H54 (cell line): ENCODE data around the gene RABL6.
A peak's percentile ranks its signal among the peaks of the same experiment; 100 is the strongest.
"Not testable (repeated sequence)": the region's sequence is repeated elsewhere in the genome, so short reads cannot be mapped to it uniquely, and the experiment has no call there.

ENCODE experiments used
- DNase-seq: peaks from one replicate; pipeline ENCODE4 v3.0.0; 2011; ENCODE audit warnings: low spot score, mixed read lengths; ENCODE audit not compliant: insufficient read length
- FAIRE-seq: peaks from 3 replicates; lab custom pipeline; 2011; peaks lifted over from hg19 to GRCh38; lab: Jason Lieb, UNC
- POLR2A ChIP-seq: IDR thresholded peaks from 2 replicates; pipeline ENCODE4 v1.6.1; 2011; ENCODE audit warnings: low read depth, mild to moderate bottlenecking, low read length

Gene RABL6

DNA sequence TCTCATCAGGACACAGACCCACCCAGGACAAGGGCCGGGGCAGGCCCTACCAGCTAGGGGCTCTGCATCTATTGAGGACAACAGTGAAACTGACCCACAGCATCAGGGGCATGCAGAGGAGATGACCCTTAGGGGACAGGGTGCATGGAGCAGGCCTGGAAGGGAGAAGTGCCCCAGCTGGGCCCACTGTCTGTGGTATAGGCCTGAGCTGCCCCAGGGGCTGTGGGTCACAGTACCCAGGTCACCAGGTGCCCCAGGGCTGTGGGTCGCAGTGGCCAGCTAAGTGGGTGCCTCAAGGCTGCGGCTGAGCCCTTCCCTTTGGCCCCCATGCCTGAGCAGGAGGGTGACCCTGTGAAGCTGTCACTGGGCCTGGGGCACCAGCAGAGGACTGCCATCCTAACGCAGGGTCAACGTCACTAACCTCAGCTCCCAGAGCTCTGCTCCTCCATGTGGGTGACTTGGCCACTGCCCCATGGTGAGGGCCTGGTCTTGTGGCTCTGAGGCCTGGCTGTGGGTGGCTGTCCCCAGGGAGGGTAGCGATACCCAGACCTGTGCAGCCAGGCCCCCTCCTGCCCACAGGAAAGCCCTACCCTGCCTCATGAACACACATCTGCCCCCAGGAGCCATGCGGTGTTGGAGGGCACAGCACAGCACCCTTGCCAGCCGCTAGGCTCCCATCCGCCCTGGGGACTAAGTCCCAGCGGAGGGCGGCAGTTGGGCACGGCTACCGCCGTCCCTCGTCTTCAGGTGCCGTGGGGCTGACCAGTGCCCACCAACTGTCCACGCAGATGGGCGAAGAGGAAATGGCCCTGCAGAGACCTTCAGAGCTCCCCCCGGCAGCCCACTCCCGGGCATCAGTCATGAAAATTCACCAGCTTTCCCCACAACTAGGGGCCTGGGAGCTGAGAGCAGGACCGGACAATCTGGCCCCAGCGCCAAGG lies 53.5 kb downstream of the RABL6 start:
- no peak for DNase-seq
- no peak for TF ChIP-seq POLR2A
- FAIRE-seq: no peak

DNA sequence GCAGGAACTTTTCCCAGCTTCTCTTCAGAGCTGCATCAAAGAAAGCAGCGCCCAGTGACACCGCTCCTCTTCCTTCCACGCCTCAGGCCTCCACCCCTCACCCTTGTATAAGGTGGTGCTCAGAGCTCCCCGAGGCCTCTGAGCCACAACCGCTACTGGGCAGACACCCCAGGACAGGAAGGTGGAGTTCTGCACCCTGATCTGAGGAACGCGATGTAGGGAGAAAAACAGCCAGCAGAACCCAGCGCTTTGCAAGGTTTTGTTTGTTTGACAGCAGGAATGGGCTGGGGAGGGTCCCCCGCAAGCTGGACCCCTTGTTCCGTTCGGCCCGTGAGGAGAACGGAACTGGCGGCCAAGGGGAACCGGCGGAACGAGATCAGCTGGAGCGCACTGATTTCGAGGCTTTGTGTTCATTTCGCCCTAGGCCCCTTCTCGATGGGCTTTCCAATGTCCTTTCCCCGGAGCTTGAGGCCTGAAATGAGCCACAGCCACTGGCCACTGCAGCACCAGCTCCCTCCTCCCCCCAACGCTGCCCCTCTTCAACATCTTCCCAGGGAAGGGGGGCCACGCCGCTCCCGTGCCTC lies 54.2 kb downstream of the RABL6 start:
- FAIRE-seq (no peak), DNase-seq (no peak)
- no peak for TF ChIP-seq POLR2A

DNA sequence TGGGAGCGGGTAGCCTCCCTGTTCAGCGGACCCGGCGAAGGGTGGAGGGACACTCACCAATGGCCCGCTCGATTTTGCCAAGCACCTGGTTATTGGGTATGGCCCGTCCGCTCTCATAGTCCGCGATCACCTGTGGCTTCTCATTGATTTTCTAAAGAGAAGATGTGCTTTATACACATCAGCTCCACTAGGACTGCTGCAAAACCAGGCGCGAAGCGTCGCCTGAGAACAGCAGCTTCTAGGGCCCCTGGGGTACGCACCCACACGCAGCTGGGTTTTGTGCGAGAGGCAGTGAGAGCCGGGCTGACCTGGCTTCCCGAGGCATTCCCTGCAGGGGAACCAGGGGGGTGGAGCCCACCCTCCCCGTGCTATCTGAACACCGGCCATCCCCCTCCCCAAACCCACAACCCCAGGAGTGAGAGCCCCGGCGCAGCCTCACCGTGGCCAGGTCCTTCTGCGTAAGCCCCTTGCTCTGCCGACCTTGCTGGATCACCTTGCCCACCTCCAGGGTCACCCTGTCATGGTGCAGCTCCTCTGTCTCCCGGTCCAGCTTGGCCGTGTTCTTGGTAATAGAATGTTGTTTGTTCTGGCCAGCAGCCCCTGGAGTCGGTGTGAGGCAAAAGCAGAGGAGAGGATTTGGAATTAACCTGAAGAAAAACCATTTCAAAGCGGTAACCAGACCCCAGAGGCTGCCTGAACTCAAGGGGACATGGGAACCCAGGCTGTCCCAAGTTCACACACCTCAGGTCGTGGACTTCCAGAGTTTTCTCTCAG lies 55.3 kb downstream of the RABL6 start:
- TF ChIP-seq POLR2A: no peak
- no peak for DNase-seq
- FAIRE-seq: no peak

DNA sequence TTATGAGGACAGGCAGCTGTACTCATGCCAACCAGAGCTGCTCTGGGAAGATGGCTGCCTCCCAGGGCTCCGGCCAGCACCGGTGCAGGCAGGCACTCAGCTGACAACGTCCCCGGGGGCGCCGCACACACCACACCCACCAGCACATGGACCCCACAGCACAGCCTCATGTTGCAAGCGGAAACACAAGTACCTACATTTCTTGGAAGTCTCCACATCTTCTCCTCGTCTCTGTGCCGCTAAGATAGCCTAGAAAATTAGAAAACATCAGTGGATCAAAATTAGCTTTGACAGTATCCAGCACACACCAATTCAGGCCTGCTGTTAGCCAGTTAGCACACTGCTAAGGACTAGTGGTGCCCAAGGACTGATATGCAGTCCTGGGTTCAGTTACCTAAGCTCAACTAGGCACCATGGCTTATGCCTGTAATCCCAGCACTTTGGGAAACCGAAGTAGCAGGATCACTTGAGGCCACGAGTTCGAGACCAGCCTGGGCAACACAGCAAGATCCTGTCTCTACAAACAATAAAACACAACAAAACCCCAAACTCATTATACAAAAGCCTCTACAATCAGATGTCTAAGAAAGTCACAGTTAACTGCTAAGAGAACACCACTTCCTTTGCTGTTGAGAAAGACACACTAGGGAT lies 56.0 kb downstream of the RABL6 start:
- TF ChIP-seq POLR2A: no peak
- no peak for FAIRE-seq
- DNase-seq: no peak

DNA sequence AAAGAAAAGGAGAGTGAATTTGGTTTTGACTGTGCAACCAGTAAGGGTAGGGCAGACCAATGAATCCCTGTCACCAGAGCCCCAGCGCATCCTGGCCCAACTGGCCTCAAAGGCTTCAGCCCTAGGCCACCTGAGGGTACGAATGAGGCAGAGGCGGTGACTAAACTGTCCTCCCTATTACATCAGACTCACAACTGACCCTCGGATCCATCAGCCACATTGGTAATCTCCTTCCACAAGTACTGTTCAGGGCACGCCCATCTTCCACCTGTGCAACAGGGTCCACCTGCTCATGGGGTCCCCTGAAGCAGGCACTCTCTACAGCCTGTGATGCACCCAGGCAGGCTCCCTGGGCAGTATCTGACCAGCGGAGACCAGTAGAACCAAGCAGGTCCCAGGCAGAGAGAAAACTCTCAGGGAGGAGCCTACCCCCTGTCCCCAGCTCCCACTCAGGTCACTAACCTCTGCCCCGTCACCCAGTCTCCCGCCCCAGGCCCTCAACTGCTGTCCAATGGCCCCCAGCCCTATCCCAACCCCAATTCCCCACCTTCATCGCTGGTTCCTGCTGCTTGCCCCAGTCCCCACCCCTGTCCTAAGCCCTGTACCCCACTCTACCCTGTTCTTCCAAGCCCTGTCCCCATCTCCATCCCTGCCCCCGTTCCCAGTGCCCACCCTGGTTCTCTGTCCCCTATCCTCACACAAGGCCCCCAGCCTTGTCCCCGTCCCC lies 57.5 kb downstream of the RABL6 start:
- no peak for FAIRE-seq
- no peak for TF ChIP-seq POLR2A

DNA sequence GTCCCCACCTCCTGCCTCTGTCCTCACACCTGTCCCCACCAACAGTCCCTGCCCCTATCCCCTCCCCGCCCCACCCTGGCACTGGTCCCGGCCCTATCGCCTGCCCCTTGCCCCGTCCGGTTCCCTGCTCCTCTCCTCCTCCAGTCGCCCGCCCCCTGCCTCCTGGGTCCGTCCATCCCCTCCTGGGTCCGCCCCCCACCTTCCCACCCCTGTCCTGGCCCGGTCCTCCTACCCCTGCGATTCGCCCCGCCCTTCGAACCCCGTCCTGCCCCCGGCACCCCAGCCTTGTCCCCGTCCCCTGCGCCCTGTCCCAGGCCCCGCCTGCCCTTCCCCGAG lies 58.0 kb downstream of the RABL6 start:
- TF ChIP-seq POLR2A: no peak
- FAIRE-seq (no peak), DNase-seq (no peak)

More for the DNA sequence above, 57.5 kb downstream of the RABL6 start:
- no peak for DNase-seq

DNA sequence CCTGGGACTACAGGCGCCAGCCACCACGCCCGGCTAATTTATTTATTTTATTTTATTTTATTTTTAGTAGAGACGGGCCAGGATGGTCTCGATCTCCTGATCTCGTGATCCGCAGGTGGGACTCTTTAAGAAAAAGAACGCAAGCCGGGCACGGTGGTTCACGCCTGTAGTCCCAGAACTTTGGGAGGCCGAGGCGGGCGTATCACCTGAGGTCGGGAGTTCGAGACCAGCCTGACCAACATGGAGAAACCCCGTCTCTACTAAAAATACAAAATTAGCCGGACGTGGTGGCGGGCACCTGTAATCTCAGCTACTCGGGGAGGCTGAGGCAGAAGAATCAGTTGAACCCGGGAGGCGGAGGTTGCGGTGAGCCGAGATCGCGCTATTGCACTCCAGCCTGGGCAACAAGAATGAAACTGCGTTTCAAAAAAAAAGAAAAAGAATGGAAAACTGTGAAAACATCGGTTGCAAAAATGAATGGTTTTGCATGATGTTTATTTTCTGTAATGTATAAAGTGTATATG lies 59.2 kb downstream of the RABL6 start:
- FAIRE-seq: not testable (repeated sequence)

DNA sequence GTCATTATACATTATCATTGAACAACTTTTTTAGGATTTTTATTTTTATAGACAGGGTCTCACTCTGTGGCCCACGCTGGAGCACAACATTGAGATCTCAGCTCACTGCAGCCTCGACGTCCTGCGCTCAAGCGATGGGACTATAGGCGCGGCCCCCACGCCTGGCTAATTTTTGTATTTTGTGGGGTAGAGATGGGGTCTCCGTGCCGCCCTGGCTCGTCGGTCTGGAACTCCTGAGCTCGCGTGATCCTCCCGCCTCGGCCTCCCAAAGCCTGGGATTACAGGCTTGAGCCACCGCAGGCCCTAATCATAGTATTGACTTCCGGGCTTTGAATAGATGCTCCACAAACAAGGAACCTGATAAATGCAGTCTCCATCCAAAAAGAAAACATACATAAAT lies 59.7 kb downstream of the RABL6 start:
- no peak for TF ChIP-seq POLR2A
- FAIRE-seq (no peak), DNase-seq (no peak)

More for the DNA sequence above, 59.2 kb downstream of the RABL6 start:
- DNase-seq: not testable (repeated sequence)

DNA sequence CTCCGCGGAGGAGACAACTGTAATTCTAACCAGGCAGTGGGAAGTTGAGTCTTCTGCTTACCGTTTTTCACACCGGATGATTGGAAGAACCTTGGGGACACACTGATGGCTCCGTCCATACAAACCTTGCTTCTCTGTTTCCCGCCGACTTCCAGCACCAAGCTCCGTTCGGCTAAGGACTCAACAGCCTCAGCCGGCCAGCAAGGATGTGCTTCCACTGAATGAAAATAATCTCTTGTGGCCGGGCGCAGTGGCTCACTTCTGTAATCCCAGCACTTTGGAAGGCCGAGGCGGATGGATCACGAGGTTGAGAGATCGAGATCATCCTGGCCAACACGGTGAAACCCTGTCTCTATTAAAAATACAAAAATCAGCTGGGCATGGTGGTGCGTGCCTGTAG lies 60.2 kb downstream of the RABL6 start:
- DNase-seq (no peak), FAIRE-seq (no peak)
- no peak for TF ChIP-seq POLR2A

DNA sequence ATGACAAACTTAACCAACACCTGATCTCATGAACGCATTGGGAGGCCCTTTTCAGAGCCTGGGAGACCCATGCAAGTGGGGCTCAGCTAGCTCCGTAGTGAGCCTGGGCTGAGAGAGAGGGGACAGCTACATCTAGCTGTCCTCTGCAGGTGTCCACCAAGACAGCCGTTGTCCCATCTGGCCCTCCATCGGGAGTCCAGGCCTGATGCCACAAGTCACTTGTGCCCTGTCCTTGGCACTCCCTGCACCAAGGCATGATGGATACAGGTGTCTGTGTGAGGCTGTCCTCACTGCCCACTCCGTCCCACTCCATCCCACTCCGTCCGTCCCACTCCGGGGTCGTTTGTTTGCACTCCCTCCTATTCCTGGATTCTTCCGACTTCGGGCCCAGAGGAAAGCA lies 60.9 kb downstream of the RABL6 start:
- peak; percentile 34; the same call in 1 of the 2 replicates for TF ChIP-seq POLR2A
- FAIRE-seq (no peak), DNase-seq (no peak)

DNA sequence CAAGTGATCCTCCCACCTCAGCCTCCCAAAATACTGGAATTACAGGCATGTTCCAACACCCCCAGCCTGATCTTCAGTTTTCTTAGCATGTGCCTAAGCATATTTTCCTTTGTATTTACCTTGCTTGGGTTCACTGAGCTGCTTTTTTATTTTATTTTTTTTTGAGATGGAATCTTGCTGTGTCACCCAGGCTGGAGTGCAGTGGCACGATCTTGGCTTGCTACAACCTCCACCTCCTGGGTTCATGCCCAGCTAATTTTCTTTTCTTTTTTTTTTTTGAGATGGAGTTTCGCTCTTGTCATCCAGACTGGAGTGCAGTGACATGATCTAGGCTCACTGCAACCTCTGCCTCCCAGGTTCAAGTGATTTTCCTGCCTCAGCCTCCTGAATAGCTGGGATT lies 61.9 kb downstream of the RABL6 start:
- not testable (repeated sequence) for DNase-seq, FAIRE-seq

DNA sequence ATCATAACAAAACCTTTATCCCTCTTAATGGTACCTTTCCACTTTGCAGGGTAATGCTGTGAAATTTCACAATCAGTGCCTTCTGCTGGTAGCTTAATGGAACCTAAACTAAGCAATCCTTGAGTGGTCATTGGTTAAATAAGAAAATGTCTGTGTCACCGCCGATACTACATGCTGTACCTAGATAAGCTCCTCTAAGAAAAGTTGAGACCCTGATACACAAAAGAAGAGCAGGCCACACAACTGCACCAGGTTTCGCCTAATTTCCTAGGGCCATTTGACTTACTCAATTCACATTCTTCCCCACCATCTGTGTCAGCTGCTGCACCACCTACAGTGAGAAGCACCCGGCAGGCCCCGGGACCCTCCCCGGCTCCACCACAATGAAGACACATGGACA lies 67.4 kb downstream of the RABL6 start:
- FAIRE-seq (no peak), DNase-seq (no peak)
- no peak for TF ChIP-seq POLR2A

DNA sequence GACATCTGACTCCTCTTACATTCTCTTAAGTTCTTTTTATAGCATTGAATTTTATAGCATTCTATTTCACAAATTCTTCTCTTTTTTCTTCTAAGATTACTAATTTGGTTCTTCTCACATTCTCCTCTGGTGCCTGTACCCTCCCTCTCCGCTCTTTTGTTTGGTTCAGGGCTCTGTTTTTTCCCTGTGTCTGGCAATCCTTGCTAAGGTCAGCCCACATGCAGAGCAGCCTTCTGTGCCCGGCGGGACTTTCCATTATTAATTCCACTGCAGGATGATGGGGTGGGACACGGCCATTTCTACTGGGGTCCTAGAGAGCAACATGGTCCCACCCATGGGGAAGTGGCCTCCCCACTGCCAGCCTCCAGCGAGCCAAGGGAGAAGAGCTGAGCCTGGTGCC lies 68.7 kb downstream of the RABL6 start:
- FAIRE-seq (no peak), DNase-seq (no peak)
- no peak for TF ChIP-seq POLR2A

DNA sequence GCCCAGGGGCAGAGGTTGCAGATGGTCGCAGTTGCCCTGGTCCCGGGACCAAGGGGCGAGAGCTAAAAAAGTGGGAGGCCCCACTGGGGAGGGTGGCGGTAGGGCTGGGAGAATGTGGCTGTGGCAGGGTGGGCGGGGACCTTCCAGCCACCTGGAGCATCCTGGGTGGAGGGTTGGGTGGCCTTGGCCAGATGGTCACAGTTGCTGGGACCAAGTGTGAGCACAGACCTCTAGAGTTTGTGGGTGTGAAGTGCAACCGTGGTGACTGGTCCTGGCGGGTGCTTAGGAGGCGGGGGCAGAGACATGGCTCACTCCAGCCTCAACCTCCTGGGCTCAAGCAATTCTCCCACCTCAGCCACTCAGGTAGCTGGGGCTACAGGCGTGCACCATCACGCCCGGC lies 72.9 kb downstream of the RABL6 start:
- no peak for TF ChIP-seq POLR2A
- DNase-seq (no peak), FAIRE-seq (no peak)
